SJSA1 (cell line): ENCODE data around the gene SRGAP2C. TPM values are rescaled to one million over a fixed set of nuclear protein-coding genes. Genes with fewer than 3 reads are reported as not detected.
"Not testable (repeated sequence)": the region's sequence is repeated elsewhere in the genome, so short reads cannot be mapped to it uniquely, and the experiment has no call there.

Experiments
- DNase-seq, 2 experiments: peaks; one replicate each; pipeline ENCODE4 v3.0.0-alpha.2; 2015 to 2020; ENCODE audit warnings: low spot score in 2 of 2, low read depth in 1 of 2
- H3K27ac ChIP-seq: fragments of 250-450 bp; sonication (Bioruptor Pico); 2 replicates; pipeline ENCODE4 v1.5.1; 2020; ENCODE audit warnings: mild to moderate bottlenecking, moderate library complexity
- H3K27me3 ChIP-seq: fragments of 250-450 bp; sonication (Bioruptor Pico); replicated peaks from 2 replicates; pipeline ENCODE4 v1.5.1; 2020; ENCODE audit warnings: mild to moderate bottlenecking, moderate library complexity
- H3K36me3 ChIP-seq: fragments of 250-450 bp; sonication (Bioruptor Pico); 2 replicates; pipeline ENCODE4 v1.5.1; 2020; ENCODE audit warnings: mild to moderate bottlenecking
- H3K4me1 ChIP-seq: fragments of 250-450 bp; sonication (Bioruptor Pico); replicated peaks from 2 replicates; pipeline ENCODE4 v1.6.1; 2021; ENCODE audit warnings: mild to moderate bottlenecking
- H3K4me3 ChIP-seq: fragments of 250-450 bp; sonication (Bioruptor Pico); 2 replicates; pipeline ENCODE4 v1.5.1; 2020; ENCODE audit warnings: mild to moderate bottlenecking
- H3K9me3 ChIP-seq: fragments of 250-450 bp; sonication (Bioruptor Pico); replicated peaks from 2 replicates; pipeline ENCODE4 v1.5.1; 2020; ENCODE audit warnings: mild to moderate bottlenecking
- total RNA-seq: library from RNA; depleted of rRNA; stranded (reverse); fragments of >200 nt; shearing (Covaris generic); gene quantifications from 2 replicates; pipeline ENCODE4 v1.2.3, GENCODE V29; 2014

The SRGAP2C gene
- total RNA-seq, 1 experiment from 2014 or later: 33.7 TPM

GRCh38 chr1:121296563-121296962 is 111.8 kb downstream of the SRGAP2C start:
- DNase-seq, H3K27me3 ChIP-seq, H3K4me1 ChIP-seq, H3K36me3 ChIP-seq, H3K27ac ChIP-seq, H3K4me3 ChIP-seq, H3K9me3 ChIP-seq: not testable (repeated sequence)

- not testable (repeated sequence) for H3K36me3 ChIP-seq, H3K9me3 ChIP-seq, DNase-seq, H3K27me3 ChIP-seq, H3K4me1 ChIP-seq, H3K4me3 ChIP-seq, H3K27ac ChIP-seq
These were observed 113.8 kb downstream of the SRGAP2C start for GRCh38 chr1:121298529-121298928.

GRCh38 chr1:121299514-121300149 is 114.9 kb downstream of the SRGAP2C start:
- H3K27ac ChIP-seq, H3K4me1 ChIP-seq, H3K4me3 ChIP-seq, H3K36me3 ChIP-seq, DNase-seq, H3K9me3 ChIP-seq, H3K27me3 ChIP-seq: not testable (repeated sequence)

- not testable (repeated sequence) for H3K27me3 ChIP-seq, H3K9me3 ChIP-seq, H3K4me3 ChIP-seq, H3K4me1 ChIP-seq, H3K36me3 ChIP-seq, DNase-seq, H3K27ac ChIP-seq
These were observed 117.1 kb downstream of the SRGAP2C start for GRCh38 chr1:121301876-121302275.

GRCh38 chr1:121307759-121308158 is 123.0 kb downstream of the SRGAP2C start:
- not testable (repeated sequence) for H3K9me3 ChIP-seq, DNase-seq, H3K36me3 ChIP-seq, H3K27ac ChIP-seq, H3K27me3 ChIP-seq, H3K4me1 ChIP-seq, H3K4me3 ChIP-seq

GRCh38 chr1:121315509-121315908 is 130.7 kb downstream of the SRGAP2C start:
- H3K27ac ChIP-seq, H3K36me3 ChIP-seq, H3K27me3 ChIP-seq, DNase-seq, H3K4me1 ChIP-seq, H3K4me3 ChIP-seq, H3K9me3 ChIP-seq: not testable (repeated sequence)

- not testable (repeated sequence) for H3K9me3 ChIP-seq, DNase-seq, H3K4me1 ChIP-seq, H3K4me3 ChIP-seq, H3K36me3 ChIP-seq, H3K27me3 ChIP-seq, H3K27ac ChIP-seq
These were observed 131.3 kb downstream of the SRGAP2C start for GRCh38 chr1:121316081-121316480.

- not testable (repeated sequence) for H3K36me3 ChIP-seq, H3K9me3 ChIP-seq, H3K27me3 ChIP-seq, H3K4me1 ChIP-seq, H3K4me3 ChIP-seq, H3K27ac ChIP-seq, DNase-seq
These were observed 133.0 kb downstream of the SRGAP2C start for GRCh38 chr1:121317491-121318468.

GRCh38 chr1:121318687-121319086 is 133.9 kb downstream of the SRGAP2C start:
- H3K36me3 ChIP-seq, H3K27me3 ChIP-seq, H3K4me1 ChIP-seq, DNase-seq, H3K27ac ChIP-seq, H3K9me3 ChIP-seq, H3K4me3 ChIP-seq: not testable (repeated sequence)

- not testable (repeated sequence) for DNase-seq, H3K4me3 ChIP-seq, H3K4me1 ChIP-seq, H3K9me3 ChIP-seq, H3K27me3 ChIP-seq, H3K27ac ChIP-seq, H3K36me3 ChIP-seq
These were observed 136.9 kb downstream of the SRGAP2C start for GRCh38 chr1:121321660-121322059.

- not testable (repeated sequence) for H3K9me3 ChIP-seq, DNase-seq
These were observed 140.0 kb downstream of the SRGAP2C start for GRCh38 chr1:121324726-121325125.

GRCh38 chr1:121332141-121332540 is 147.4 kb downstream of the SRGAP2C start:
- not testable (repeated sequence) for H3K27ac ChIP-seq, H3K36me3 ChIP-seq, H3K9me3 ChIP-seq, DNase-seq, H3K27me3 ChIP-seq, H3K4me3 ChIP-seq, H3K4me1 ChIP-seq

More at GRCh38 chr1:121324726-121325125, 140.0 kb downstream of the SRGAP2C start:
- not testable (repeated sequence) for H3K27me3 ChIP-seq, H3K27ac ChIP-seq, H3K36me3 ChIP-seq, H3K4me3 ChIP-seq, H3K4me1 ChIP-seq

- not testable (repeated sequence) for H3K27ac ChIP-seq, DNase-seq, H3K4me3 ChIP-seq, H3K27me3 ChIP-seq, H3K9me3 ChIP-seq, H3K4me1 ChIP-seq, H3K36me3 ChIP-seq
These were observed 148.1 kb downstream of the SRGAP2C start for GRCh38 chr1:121332599-121333562.
